PFSK-1 (cell line): ENCODE measurements around the gene KLHL17.

Experiments
- FOXP2 ChIP-seq: optimal IDR thresholded peaks from 2 replicates; pipeline ENCODE3; 2011; ENCODE audit warnings: borderline replicate concordance, control low read depth, inconsistent platforms; ENCODE audit not compliant: insufficient read depth; ENCODE audit errors: extremely low read length, extremely low read depth
- POLR2AphosphoS5 ChIP-seq: IDR thresholded peaks from 2 replicates; pipeline ENCODE4 v1.6.1; 2012; ENCODE audit warnings: low read depth, mild to moderate bottlenecking, control low read depth, low read length, moderate library complexity
- REST ChIP-seq, 2 experiments: IDR thresholded peaks; 2 replicates each; pipeline versions ENCODE4 v1.6.1 to v1.8.0; 2011 to 2012; ENCODE audit warnings: low read depth in 2 of 2, low read length in 2 of 2, control low read depth in 1 of 2, inconsistent platforms in 1 of 2, mild to moderate bottlenecking in 1 of 2, moderate library complexity in 1 of 2; ENCODE audit not compliant: insufficient read depth in 1 of 2
- SIN3A ChIP-seq: IDR thresholded peaks from 2 replicates; pipeline ENCODE4 v1.6.1; 2012; ENCODE audit warnings: mild to moderate bottlenecking, low read length, moderate library complexity, borderline replicate concordance; ENCODE audit not compliant: insufficient read depth
- TAF1 ChIP-seq: IDR thresholded peaks from 2 replicates; pipeline ENCODE4 v1.6.1; 2012; ENCODE audit warnings: low read length, control low read depth, borderline replicate concordance; ENCODE audit not compliant: insufficient read depth

The KLHL17 gene

GRCh38 chr1:995665-996633, 35.6 kb downstream of the KLHL17 start:
- no peak for TF ChIP-seq POLR2AphosphoS5
- no peak for TF ChIP-seq SIN3A
- TF ChIP-seq TAF1 = no peak
- no peak for TF ChIP-seq FOXP2
- TF ChIP-seq REST (IDR thresholded peaks at IDR 0.05; ENCODE audit: insufficient read depth in 1 of 2, low read depth in 2 of 2, low read length in 2 of 2) = no peak

- no peak for TF ChIP-seq REST (IDR thresholded peaks at IDR 0.05; ENCODE audit: insufficient read depth in 1 of 2, low read depth in 2 of 2, low read length in 2 of 2)
- TF ChIP-seq POLR2AphosphoS5 = no peak
- TF ChIP-seq SIN3A = no peak
- TF ChIP-seq FOXP2 = no peak
- TF ChIP-seq TAF1 = no peak
Measured at GRCh38 chr1:996851-997712, 36.7 kb downstream of the KLHL17 start.

GRCh38 chr1:997713-997992, 37.3 kb downstream of the KLHL17 start:
- TF ChIP-seq POLR2AphosphoS5 = no peak
- no peak for TF ChIP-seq REST (IDR thresholded peaks at IDR 0.05; ENCODE audit: insufficient read depth in 1 of 2, low read depth in 2 of 2, low read length in 2 of 2)
- no peak for TF ChIP-seq SIN3A
- TF ChIP-seq TAF1 = no peak

GRCh38 chr1:997993-998744, 37.8 kb downstream of the KLHL17 start:
- TF ChIP-seq SIN3A (no peak), FOXP2 (no peak), TAF1 (no peak), POLR2AphosphoS5 (no peak), REST (IDR thresholded peaks at IDR 0.05; ENCODE audit: insufficient read depth in 1 of 2, low read depth in 2 of 2, low read length in 2 of 2) (no peak)
